GM12878 (cell line): ENCODE results near the gene ARHGEF7. TPM values are rescaled to one million over a fixed set of nuclear protein-coding genes. Genes with fewer than 3 reads are reported as not detected.

Source experiments
- ATAC-seq: fragments of 200-7000 bp; cut with Tn5 transposase; 3 replicates; pipeline ENCODE4 v1.9.1; 2020; ENCODE audit warnings: mild to moderate bottlenecking, moderate library complexity
- BruUV-seq: library from RNA; stranded (reverse); fragments of 400-500 nt; replicated peaks from 2 replicates; lab custom pipeline; 2021; lab: Mats Ljungman, UMichigan
- CTCF ChIA-PET: fragments of 300-600 bp; sonication (Branson Sonifier 250); formaldehyde crosslinking; extraction: SDS; loops from one replicate; lab custom pipeline; 2021; ENCODE audit warnings: inconsistent platforms; lab: Yijun Ruan, JAX
- POLR2A ChIA-PET: fragments of 350-600 bp; formaldehyde crosslinking; extraction: SDS; loops from one replicate; lab custom pipeline; 2021; ENCODE audit warnings: inconsistent platforms; lab: Charles Lee
- RAD21 ChIA-PET: fragments of 300-600 bp; sonication (Branson Sonifier 250); formaldehyde crosslinking; loops from one replicate; lab custom pipeline; 2023; ENCODE audit warnings: antibody characterized with exemption; ENCODE audit not compliant: unreplicated experiment; lab: Charles Lee
- SMC1A ChIA-PET: fragments of 300-600 bp; sonication (Branson Sonifier 250); formaldehyde crosslinking; loops from one replicate; lab custom pipeline; 2023; ENCODE audit not compliant: unreplicated experiment, uncharacterized antibody; lab: Charles Lee
- DNase-seq: peaks from one replicate; pipeline ENCODE4 v3.0.0-alpha.2; 2011; ENCODE audit warnings: low read depth, low spot score
- FAIRE-seq: peaks from 3 replicates; lab custom pipeline; 2011; peaks lifted over from hg19 to GRCh38; lab: Jason Lieb, UNC
- H2AFZ ChIP-seq: 2 replicates; pipeline ENCODE4 v1.6.0; 2011; ENCODE audit warnings: low read depth, low read length, control low read depth; ENCODE audit not compliant: control insufficient read depth
- H3K27ac ChIP-seq: 2 replicates; pipeline ENCODE4 v1.5.1; 2011; ENCODE audit warnings: control low read depth; ENCODE audit not compliant: control insufficient read depth, insufficient read depth
- H3K27me3 ChIP-seq, 2 experiments: replicated peaks in 1 of 2; 2 replicates each; pipeline versions ENCODE4 v1.6.0 to v1.6.1; 2011; ENCODE audit warnings: low read length in 1 of 2; ENCODE audit not compliant: control insufficient read depth in 2 of 2, insufficient read depth in 2 of 2
- H3K36me3 ChIP-seq, 2 experiments: 2 replicates each; pipeline ENCODE4 v1.5.1; 2011; ENCODE audit warnings: low read length in 1 of 2; ENCODE audit not compliant: control insufficient read depth in 2 of 2, insufficient read depth in 2 of 2
- H3K4me1 ChIP-seq: 2 replicates; pipeline ENCODE4 v1.6.1; 2011; ENCODE audit warnings: mild to moderate bottlenecking, low read length, moderate library complexity, mixed read lengths; ENCODE audit not compliant: control insufficient read depth, insufficient read depth
- H3K4me2 ChIP-seq: 2 replicates; pipeline ENCODE4 v1.6.0; 2011; ENCODE audit warnings: control low read depth; ENCODE audit not compliant: control insufficient read depth, insufficient read depth
- H3K4me3 ChIP-seq: fragments of 200-600 bp; sonication (generic); 2 replicates; pipeline ENCODE4 v1.5.1; 2016
- H3K79me2 ChIP-seq: 2 replicates; pipeline ENCODE4 v1.6.0; 2011; ENCODE audit warnings: low read length; ENCODE audit not compliant: control insufficient read depth, insufficient read depth
- H3K9ac ChIP-seq: 2 replicates; pipeline ENCODE4 v1.8.0; 2011; ENCODE audit warnings: low read length, control low read depth, mixed read lengths; ENCODE audit not compliant: control insufficient read depth, insufficient read depth
- H3K9me3 ChIP-seq: replicated peaks from 3 replicates; pipeline ENCODE4 v1.5.1; 2011; ENCODE audit warnings: mild to moderate bottlenecking, low read length; ENCODE audit not compliant: control insufficient read depth, insufficient read depth
- H4K20me1 ChIP-seq: 2 replicates; pipeline ENCODE4 v1.6.0; 2011; ENCODE audit not compliant: control insufficient read depth, insufficient read depth
- BHLHE40 ChIP-seq, 2 experiments: fragments of 450-650 bp in 1 of 2; IDR thresholded peaks; 2 replicates each; pipeline ENCODE4 v1.6.1; 2011 to 2017; ENCODE audit warnings: low read depth in 2 of 2, borderline replicate concordance in 1 of 2, improper control_type of control experiment in 1 of 2, low read length in 1 of 2, mild to moderate bottlenecking in 1 of 2
- CEBPB ChIP-seq, 2 experiments: fragments of 150-350 bp in 1 of 2; IDR thresholded peaks; 2 replicates each; pipeline ENCODE4 v1.6.1; 2012 to 2014; ENCODE audit warnings: low read depth in 2 of 2, low read length in 2 of 2, borderline replicate concordance in 1 of 2, inconsistent platforms in 1 of 2
- CEBPZ ChIP-seq: fragments of 150-350 bp; IDR thresholded peaks from 2 replicates; pipeline ENCODE4 v1.6.1; 2016; ENCODE audit warnings: low read depth, low read length
- ELK1 ChIP-seq: IDR thresholded peaks from 2 replicates; pipeline ENCODE4 v1.6.1; 2012; ENCODE audit warnings: low read depth, low read length, improper control_type of control experiment
- FOS ChIP-seq: IDR thresholded peaks from 3 replicates; pipeline ENCODE4 v1.6.1; 2011; ENCODE audit warnings: borderline replicate concordance; ENCODE audit not compliant: insufficient read length; ENCODE audit errors: extremely low read depth
- IKZF2 ChIP-seq, 2 experiments: fragments of 450-650 bp; IDR thresholded peaks; 2 replicates each; pipeline ENCODE4 v1.6.1; 2017; ENCODE audit warnings: mild to moderate bottlenecking in 2 of 2, moderate library complexity in 2 of 2
- PML ChIP-seq: IDR thresholded peaks from 2 replicates; pipeline ENCODE4 v1.6.1; 2012; ENCODE audit warnings: low read length, inconsistent platforms
- RBBP5 ChIP-seq: fragments of 200-600 bp; sonication (generic); conservative IDR thresholded peaks from 2 replicates; pipeline ENCODE4 v1.6.1; 2016
- SIX5 ChIP-seq: IDR thresholded peaks from 2 replicates; pipeline ENCODE4 v1.6.1; 2011; ENCODE audit warnings: mild to moderate bottlenecking, low read depth, low read length, moderate library complexity; ENCODE audit not compliant: severe bottlenecking
- SREBF1 ChIP-seq: IDR thresholded peaks from 2 replicates; pipeline ENCODE4 v1.6.1; 2012; ENCODE audit warnings: mild to moderate bottlenecking, low read length
- TBL1XR1 ChIP-seq: IDR thresholded peaks from 2 replicates; pipeline ENCODE4 v1.6.1; 2012; ENCODE audit warnings: low read depth, low read length, improper control_type of control experiment
- USF1 ChIP-seq: IDR thresholded peaks from 2 replicates; pipeline ENCODE4 v1.6.1; 2011; ENCODE audit warnings: borderline replicate concordance, low read depth, mild to moderate bottlenecking, moderate library complexity, mixed read lengths, low read length; ENCODE audit not compliant: insufficient read depth; ENCODE audit errors: extremely low read length
- ZBTB33 ChIP-seq: fragments of 450-650 bp; IDR thresholded peaks from 2 replicates; pipeline ENCODE4 v1.6.1; 2017; ENCODE audit warnings: mild to moderate bottlenecking
- ZNF207 ChIP-seq: fragments of 450-650 bp; IDR thresholded peaks from 2 replicates; pipeline ENCODE4 v1.6.1; 2014; ENCODE audit warnings: antibody characterized with exemption, mild to moderate bottlenecking, borderline replicate concordance
- ZNF24 ChIP-seq: fragments of 450-650 bp; IDR thresholded peaks from 2 replicates; pipeline ENCODE4 v1.6.1; 2017; ENCODE audit warnings: antibody characterized with exemption, mild to moderate bottlenecking
- ZNF274 ChIP-seq: IDR thresholded peaks from one replicate; pipeline ENCODE4 v1.8.0; 2011; ENCODE audit not compliant: insufficient read length, insufficient read depth
- WGBS: methylation state at CpG from one replicate; pipeline ENCODE4 v1.1.6; 2016; ENCODE audit warnings: low lambda C conversion rate; ENCODE audit not compliant: insufficient replicate concordance, insufficient coverage; ENCODE audit errors: missing lambda C conversion rate; 5-methylcytosine and 5-hydroxymethylcytosine counted together
- in situ Hi-C: fragments of 300-500 bp; cut with MboI; formaldehyde crosslinking; loops from 9 replicates; pipeline ENCODE4 v1.14.3; 2018; ENCODE audit warnings: mixed read lengths
- intact Hi-C: fragments of 100-400 bp; cut with micrococcal nuclease; formaldehyde crosslinking; loops from one replicate; pipeline ENCODE4 v1.14.2; 2022; ENCODE audit not compliant: unreplicated experiment
- polyA plus RNA-seq, 11 experiments: library from polyadenylated mRNA; depleted of rRNA in 4 of 11; unstranded in 6 of 11; stranded (reverse) in 5 of 11; fragments of >200 nt; fragmentation: Nextera tagmentation in 4 of 11; fragmentation: Illumina TruSeq in 1 of 11; extraction: Ambion mirVana in 4 of 11; extraction: Trizol in 1 of 11; gene quantifications; 1 replicate in 1 of 11; 2 replicates in 10 of 11; pipeline versions ENCODE4 v1.2.1 to v1.2.3, GENCODE V29; 2011 to 2016; ENCODE audit warnings: inconsistent platforms in 2 of 11, missing spikeins in 2 of 11, low read depth in 1 of 11
- total RNA-seq, 4 experiments: library from RNA; depleted of rRNA in 3 of 4; stranded (reverse); fragments of >200 nt in 3 of 4; fragmentation: Illumina TruSeq in 1 of 4; extraction: Trizol in 1 of 4; gene quantifications; 2 replicates each; pipeline versions ENCODE4 v1.2.1 to v1.2.3, GENCODE V29; 2013 to 2021

Gene ARHGEF7
- total and polyA plus RNA-seq, 10 of the 15 experiments (the other 5 are each of a cell fraction or from before 2014, with no cell fraction given): 4.7 to 65.5 (median 36.6) TPM

- Histone ChIP-seq H3K79me2 (peaks cover 2% of the 10 kb centered on the region), H4K20me1 (peaks cover 8% of the 10 kb centered on the region), H3K27me3 (no peaks in the 10 kb centered on the region), H2AFZ (no peak overlapping the region), H3K4me2 (no peak overlapping the region), H3K9me3 (no peaks in the 10 kb centered on the region)
- ChIA-PET CTCF (interaction anchor here (1.3 kb wide), 1 partner anchor 15 kb away, joined by 3 read pairs; no protein-coding TSS in a partner anchor), SMC1A (no interaction called here), POLR2A (no interaction called here), RAD21 (no interaction called here)
- WGBS: 93% methylated on average over 16 of the region's 16 CpGs
- intact Hi-C loops: no loop called here
- no peak for FAIRE-seq
- BruUV-seq: no TSS peak
- DNase-seq: no peak
- TF ChIP-seq BHLHE40 (IDR thresholded peaks at IDR 0.05; ENCODE audit: borderline replicate concordance in 1 of 2, low read depth in 2 of 2, low read length in 1 of 2) (no peak), ZNF207 (no peak), SREBF1 (no peak), CEBPB (IDR thresholded peaks at IDR 0.05; ENCODE audit: borderline replicate concordance in 1 of 2, low read depth in 2 of 2, low read length in 2 of 2) (no peak), ZNF274 (no peak), ELK1 (no peak), RBBP5 (no peak), SIX5 (no peak), USF1 (no peak), FOS (no peak), CEBPZ (no peak), ZNF24 (no peak), PML (no peak), IKZF2 (IDR thresholded peaks at IDR 0.05) (no peak), TBL1XR1 (no peak), ZBTB33 (no peak)
- TF ChIP-seq, all 136 proteins: peak for 0
- Histone ChIP-seq H3K9ac (no peak overlapping the region), H3K4me3 (no peak overlapping the region), H3K27ac (no peak overlapping the region), H3K4me1 (no peaks in the 10 kb centered on the region), H3K36me3 (peaks cover 20 to 35% of the 10 kb centered on the region in 2 experiments)
- in situ Hi-C loops: no loop called here
- ATAC-seq: no peak
Observed at GRCh38 chr13:111241006-111241755, 126.1 kb downstream of the ARHGEF7 start.
